ENCODE results near the gene S100G. TPM values are rescaled to one million over a fixed set of nuclear protein-coding genes. Genes with fewer than 3 reads are reported as not detected.

S100G gene
- total and polyA plus RNA-seq, 9 donors = not detected

DNA sequence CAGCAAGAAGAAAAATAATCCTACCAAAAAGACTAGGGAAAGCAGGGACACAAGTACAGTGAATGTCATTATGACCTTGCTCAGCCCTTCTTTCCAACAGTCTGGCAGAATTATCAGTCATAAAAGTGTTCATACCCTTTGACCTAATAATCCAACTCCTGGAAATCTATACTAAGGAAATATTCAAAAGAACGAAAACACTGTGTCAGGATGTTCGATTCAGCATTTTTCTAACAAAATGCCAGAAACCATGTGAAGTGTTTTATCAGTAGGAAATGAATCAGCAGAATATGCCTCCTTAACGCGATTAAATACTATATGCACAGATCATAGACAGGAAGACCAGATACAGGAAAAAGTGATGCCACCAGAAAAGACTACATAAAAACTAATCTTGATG is 16.2 kb upstream of the S100G start:
- H3K36me3 ChIP-seq = no peaks in the 10 kb centered on the region
- no peaks in the 10 kb centered on the region for H3K9me3 ChIP-seq
- H3K27me3 ChIP-seq = no peaks in the 10 kb centered on the region
- no peak for DNase-seq
- H3K4me1 ChIP-seq (ENCODE audit: insufficient read depth) = no peaks in the 10 kb centered on the region
- H3K27ac ChIP-seq = no peak overlapping the region
- intact Hi-C loops (cut with DNase I) = no loop called here
- 26 to 35% (median 27%) methylated on average over 4 of the region's 4 CpGs for WGBS, 3 donors
- TF ChIP-seq POLR2A (IDR thresholded peaks at IDR 0.05) (no peak), EP300 (IDR thresholded peaks at IDR 0.05) (no peak)
- TF ChIP-seq, protein P1, sequence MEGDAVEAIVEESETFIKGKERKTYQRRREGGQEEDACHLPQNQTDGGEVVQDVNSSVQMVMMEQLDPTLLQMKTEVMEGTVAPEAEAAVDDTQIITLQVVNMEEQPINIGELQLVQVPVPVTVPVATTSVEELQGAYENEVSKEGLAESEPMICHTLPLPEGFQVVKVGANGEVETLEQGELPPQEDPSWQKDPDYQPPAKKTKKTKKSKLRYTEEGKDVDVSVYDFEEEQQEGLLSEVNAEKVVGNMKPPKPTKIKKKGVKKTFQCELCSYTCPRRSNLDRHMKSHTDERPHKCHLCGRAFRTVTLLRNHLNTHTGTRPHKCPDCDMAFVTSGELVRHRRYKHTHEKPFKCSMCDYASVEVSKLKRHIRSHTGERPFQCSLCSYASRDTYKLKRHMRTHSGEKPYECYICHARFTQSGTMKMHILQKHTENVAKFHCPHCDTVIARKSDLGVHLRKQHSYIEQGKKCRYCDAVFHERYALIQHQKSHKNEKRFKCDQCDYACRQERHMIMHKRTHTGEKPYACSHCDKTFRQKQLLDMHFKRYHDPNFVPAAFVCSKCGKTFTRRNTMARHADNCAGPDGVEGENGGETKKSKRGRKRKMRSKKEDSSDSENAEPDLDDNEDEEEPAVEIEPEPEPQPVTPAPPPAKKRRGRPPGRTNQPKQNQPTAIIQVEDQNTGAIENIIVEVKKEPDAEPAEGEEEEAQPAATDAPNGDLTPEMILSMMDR (IDR thresholded peaks at IDR 0.05) = no peak
- no peak overlapping the region for H3K4me3 ChIP-seq

DNA sequence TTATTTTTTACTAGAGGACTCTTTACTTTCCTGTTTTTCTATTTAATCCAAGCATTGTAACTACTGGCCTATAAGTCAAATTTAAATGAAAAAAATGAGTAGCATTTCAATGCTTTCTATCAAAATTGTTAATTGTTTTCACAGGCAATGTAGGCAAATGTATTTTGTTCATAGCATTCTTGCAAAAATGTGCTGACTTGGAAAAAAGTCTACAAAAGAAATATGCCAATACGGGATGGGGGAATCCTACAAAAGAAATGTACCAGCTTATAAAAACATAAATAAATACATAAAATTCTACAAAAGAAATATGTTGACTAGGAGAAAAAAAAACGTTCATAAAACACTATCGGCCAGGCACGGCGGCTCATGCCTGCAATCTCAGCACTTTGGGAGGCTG is 14.9 kb upstream of the S100G start:
- Histone ChIP-seq H3K27me3 (no peaks in the 10 kb centered on the region), H3K36me3 (no peaks in the 10 kb centered on the region), H3K4me3 (no peak overlapping the region), H3K4me1 (ENCODE audit: insufficient read depth) (no peaks in the 10 kb centered on the region), H3K27ac (no peak overlapping the region), H3K9me3 (no peaks in the 10 kb centered on the region)
- intact Hi-C loops (cut with DNase I) = no loop called here
- DNase-seq = no peak
- TF ChIP-seq, protein P1 (IDR thresholded peaks at IDR 0.05) = no peak
- TF ChIP-seq EP300 (IDR thresholded peaks at IDR 0.05) (no peak), POLR2A (IDR thresholded peaks at IDR 0.05) (no peak)
- 80 to 87% (median 86%) methylated on average over 5 of the region's 5 CpGs for WGBS, 3 donors

DNA sequence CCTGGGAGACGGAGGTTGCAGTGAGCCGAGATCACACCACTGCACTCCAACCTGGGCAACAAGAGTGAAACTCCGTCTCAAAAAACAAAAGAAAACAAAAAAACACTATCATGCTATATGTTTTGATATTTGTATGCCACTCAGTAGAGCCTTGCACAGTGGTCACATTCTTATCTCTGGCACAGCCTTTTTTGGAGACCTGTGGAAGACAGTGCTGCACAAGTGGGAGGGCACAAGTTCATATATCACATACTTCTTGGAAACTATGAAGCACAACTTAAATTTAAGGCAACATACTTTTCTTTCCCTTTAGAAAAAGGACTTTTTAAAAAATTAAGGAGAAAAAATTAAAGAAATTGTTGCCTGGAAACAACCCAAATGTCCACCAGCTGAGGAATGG is 14.4 kb upstream of the S100G start:
- no peaks in the 10 kb centered on the region for H3K27me3 ChIP-seq
- WGBS, 3 donors = 93 to 98% (median 94%) methylated on average over 3 of the region's 3 CpGs
- no peak overlapping the region for H3K4me3 ChIP-seq
- H3K9me3 ChIP-seq = no peaks in the 10 kb centered on the region
- TF ChIP-seq EP300 (IDR thresholded peaks at IDR 0.05) (no peak), POLR2A (IDR thresholded peaks at IDR 0.05) (no peak)
- TF ChIP-seq, protein P1 (IDR thresholded peaks at IDR 0.05) = no peak
- no peak for DNase-seq
- no peak overlapping the region for H3K27ac ChIP-seq
- H3K36me3 ChIP-seq = no peaks in the 10 kb centered on the region
- intact Hi-C loops (cut with DNase I) = no loop called here
- no peaks in the 10 kb centered on the region for H3K4me1 ChIP-seq (ENCODE audit: insufficient read depth)

DNA sequence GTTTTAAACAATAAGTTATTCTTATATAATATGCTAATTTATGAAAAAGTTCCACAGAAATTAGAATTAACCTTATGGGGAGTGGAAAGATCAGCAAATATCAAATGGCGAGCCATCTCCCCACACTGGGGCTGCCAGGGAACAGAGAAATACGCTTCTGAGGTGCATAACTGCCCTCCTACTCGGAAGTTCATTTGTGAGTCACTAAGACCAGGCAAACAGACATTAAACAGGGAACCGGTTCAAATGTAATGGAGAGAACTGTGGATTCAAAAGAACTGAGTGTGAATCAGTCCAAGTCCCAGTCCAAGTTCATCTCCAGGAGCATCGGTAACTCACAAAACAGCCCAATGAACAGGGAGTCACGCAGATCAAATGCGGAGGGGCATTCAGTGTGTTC is 11.4 kb upstream of the S100G start:
- Histone ChIP-seq H3K27me3 (no peaks in the 10 kb centered on the region), H3K27ac (no peak overlapping the region), H3K9me3 (no peaks in the 10 kb centered on the region), H3K36me3 (no peaks in the 10 kb centered on the region), H3K4me3 (no peak overlapping the region), H3K4me1 (ENCODE audit: insufficient read depth) (no peaks in the 10 kb centered on the region)
- intact Hi-C loops (cut with DNase I) = no loop called here
- 88 to 90% (median 88%) methylated on average over 7 of the region's 7 CpGs for WGBS, 3 donors
- no peak for DNase-seq
- TF ChIP-seq POLR2A (IDR thresholded peaks at IDR 0.05) = no peak

DNA sequence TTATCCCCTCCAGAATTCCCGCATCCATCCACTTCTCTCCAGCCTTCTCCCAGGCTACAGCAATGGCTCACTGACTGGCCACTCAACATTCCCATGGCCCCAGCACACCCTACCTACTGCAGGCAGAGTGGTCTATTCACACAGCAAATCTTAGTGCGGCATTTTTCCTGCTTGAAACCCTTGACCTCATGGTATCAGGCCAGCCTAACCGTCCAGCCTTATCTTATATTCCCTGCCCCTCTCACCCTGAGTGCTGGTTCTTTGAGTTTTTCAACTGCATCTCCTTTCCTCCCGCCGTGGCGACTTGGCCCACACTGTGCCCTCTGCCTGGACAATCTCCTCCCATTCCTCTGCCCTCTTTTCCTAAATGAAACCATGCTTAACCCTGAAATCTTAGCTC is 10.0 kb upstream of the S100G start:
- 85 to 88% (median 88%) methylated on average over 6 of the region's 6 CpGs for WGBS, 3 donors
- no peaks in the 10 kb centered on the region for H3K9me3 ChIP-seq
- H3K27me3 ChIP-seq = no peaks in the 10 kb centered on the region
- DNase-seq = no peak
- H3K4me1 ChIP-seq (ENCODE audit: insufficient read depth) = no peaks in the 10 kb centered on the region
- TF ChIP-seq EP300 (IDR thresholded peaks at IDR 0.05) (no peak), POLR2A (IDR thresholded peaks at IDR 0.05) (no peak)
- TF ChIP-seq, protein P1 (IDR thresholded peaks at IDR 0.05) = no peak
- intact Hi-C loops (cut with DNase I) = no loop called here
- no peak overlapping the region for H3K27ac ChIP-seq
- no peak overlapping the region for H3K4me3 ChIP-seq
- no peaks in the 10 kb centered on the region for H3K36me3 ChIP-seq
